ENCODE measurements around the gene BET1L.
"Not testable (repeated sequence)": the region's sequence is repeated elsewhere in the genome, so short reads cannot be mapped to it uniquely, and the experiment has no call there.

Gene BET1L

GRCh38 chr11:241634-242033 lies 34.4 kb upstream of the BET1L start:
- DNase-seq = no peak
- Histone ChIP-seq H3K36me3 (replicated peaks) (peaks cover 32% of the 10 kb centered on the region), H3K27ac (no peak overlapping the region)

DNA sequence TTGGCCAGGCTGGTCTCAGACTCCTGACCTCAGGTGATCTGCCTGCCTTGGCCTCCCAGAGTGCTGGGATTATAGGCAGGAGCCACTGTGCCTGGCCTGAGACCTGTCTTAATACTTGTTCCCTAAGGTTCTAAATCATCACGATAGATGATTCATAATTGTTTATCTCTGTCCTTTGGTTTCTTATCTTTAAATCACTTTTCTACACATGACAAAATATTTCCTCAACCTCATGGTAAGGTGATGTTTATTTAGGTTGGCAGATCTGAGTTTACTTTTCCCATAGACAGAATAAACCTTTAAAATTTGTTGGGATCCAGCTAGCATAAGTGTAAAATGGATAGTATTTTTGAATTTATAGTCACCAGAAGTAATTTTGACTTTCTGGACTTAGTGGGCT lies 33.1 kb upstream of the BET1L start:
- Histone ChIP-seq H3K27ac (no peak overlapping the region), H3K36me3 (replicated peaks) (peaks cover 23% of the 10 kb centered on the region), H3K4me3 (ENCODE audit: low read depth, low read length) (no peak overlapping the region), H3K27me3 (replicated peaks) (no peaks in the 10 kb centered on the region)
- DNase-seq = no peak
- no peak for TF ChIP-seq CTCF (IDR thresholded peaks at IDR 0.05; ENCODE audit: low read depth, low read length, missing control alignments)
- in situ Hi-C loops (cut with HindIII; ENCODE audit: low pct_ligation_motif_present, low sequenced_read_pairs) = no loop called here

More at GRCh38 chr11:241634-242033, 34.4 kb upstream of the BET1L start:
- no peak overlapping the region for H3K4me3 ChIP-seq (ENCODE audit: low read depth, low read length)
- no peak for TF ChIP-seq CTCF (IDR thresholded peaks at IDR 0.05; ENCODE audit: low read depth, low read length, missing control alignments)
- H3K27me3 ChIP-seq (replicated peaks) = no peaks in the 10 kb centered on the region
- in situ Hi-C loops (cut with HindIII; ENCODE audit: low pct_ligation_motif_present, low sequenced_read_pairs) = no loop called here

DNA sequence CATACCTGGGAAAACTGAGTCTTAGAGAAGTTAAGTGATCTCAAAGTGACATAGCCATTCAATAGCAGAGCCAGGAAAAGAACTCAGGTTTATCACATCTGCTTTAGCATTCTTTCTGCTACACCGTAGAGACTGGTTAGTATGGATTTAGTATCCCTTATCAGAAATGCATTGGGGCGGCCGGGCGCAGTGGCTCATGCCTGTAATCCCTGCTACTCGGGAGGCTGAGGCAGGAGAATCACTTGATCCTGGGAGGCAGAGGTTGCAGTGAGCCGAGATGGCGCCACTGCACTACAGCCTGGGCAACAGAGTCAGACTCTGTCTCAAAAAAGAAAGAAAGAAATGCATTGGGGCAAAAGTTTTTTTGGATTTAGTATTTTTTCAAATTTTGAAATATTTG lies 31.1 kb upstream of the BET1L start:
- DNase-seq; H3K4me3 ChIP-seq (ENCODE audit: low read depth, low read length); H3K27me3 ChIP-seq (replicated peaks); H3K27ac ChIP-seq; in situ Hi-C loops (cut with HindIII; ENCODE audit: low pct_ligation_motif_present, low sequenced_read_pairs): not testable (repeated sequence)
- H3K36me3 ChIP-seq (replicated peaks) = peaks cover 13% of the 10 kb centered on the region

DNA sequence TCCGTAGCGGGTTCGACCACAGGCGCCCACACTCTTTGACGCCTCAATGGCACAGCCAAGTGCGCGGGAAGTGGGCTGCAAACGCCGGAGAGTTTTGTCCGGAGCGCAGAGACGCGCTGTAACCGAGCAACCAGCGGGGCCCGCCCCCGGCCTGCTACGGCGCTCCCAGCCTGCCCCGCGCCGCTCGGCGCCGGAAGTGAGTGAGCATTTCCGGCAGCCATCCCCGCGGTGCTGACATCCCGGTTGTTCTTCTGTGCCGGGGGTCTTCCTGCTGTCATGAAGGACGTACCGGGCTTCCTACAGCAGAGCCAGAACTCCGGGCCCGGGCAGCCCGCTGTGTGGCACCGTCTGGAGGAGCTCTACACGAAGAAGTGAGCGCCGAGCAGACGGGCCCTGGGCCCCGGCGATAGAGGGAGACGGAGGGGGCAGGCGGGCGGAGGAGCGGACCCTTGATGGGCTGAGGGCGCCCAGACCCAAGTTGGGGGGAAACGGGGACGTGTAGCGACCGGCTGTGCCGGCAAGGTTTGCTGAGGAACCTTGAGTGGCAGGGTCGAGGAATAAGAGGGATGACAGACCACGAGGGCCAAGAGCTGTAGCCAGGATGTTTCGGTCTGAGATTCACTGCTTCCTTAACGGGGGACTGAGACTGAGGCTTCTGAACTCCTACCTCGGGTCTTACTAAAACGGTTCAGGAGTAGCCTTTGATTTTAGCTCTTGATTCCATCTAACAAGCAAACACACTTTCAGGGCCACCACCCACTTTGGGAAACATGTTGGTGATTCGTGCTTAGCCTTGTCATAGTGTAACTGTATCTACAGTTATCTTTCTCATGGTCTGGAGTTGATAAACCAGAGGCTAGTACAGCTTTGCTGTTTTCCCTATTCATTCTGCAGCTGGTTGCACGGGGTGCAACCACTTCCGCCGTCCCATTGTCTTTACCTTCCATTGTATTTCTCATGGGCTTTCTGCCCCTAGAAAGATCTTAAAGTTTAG lies 29.9 kb upstream of the BET1L start, which contains the start of gene PSMD13:
PSMD13 (plus strand) TSS at position 203 of the 994 bp plus-strand sequence; CDS start at position 277, 74 bp downstream.
- in situ Hi-C loops (cut with HindIII; ENCODE audit: low pct_ligation_motif_present, low sequenced_read_pairs) = no loop called here
- H3K27me3 ChIP-seq (replicated peaks) = no peaks in the 10 kb centered on the region
- peak; percentile 83 for DNase-seq
- H3K27ac ChIP-seq = peak within 1 kb of the TSS; percentile 82
- peak within 1 kb of the TSS; percentile 93 for H3K4me3 ChIP-seq (ENCODE audit: low read depth, low read length)
- TF ChIP-seq CTCF (IDR thresholded peaks at IDR 0.05; ENCODE audit: low read depth, low read length, missing control alignments) = no peak
- H3K36me3 ChIP-seq (replicated peaks) = peaks cover 7% of the 10 kb centered on the region

DNA sequence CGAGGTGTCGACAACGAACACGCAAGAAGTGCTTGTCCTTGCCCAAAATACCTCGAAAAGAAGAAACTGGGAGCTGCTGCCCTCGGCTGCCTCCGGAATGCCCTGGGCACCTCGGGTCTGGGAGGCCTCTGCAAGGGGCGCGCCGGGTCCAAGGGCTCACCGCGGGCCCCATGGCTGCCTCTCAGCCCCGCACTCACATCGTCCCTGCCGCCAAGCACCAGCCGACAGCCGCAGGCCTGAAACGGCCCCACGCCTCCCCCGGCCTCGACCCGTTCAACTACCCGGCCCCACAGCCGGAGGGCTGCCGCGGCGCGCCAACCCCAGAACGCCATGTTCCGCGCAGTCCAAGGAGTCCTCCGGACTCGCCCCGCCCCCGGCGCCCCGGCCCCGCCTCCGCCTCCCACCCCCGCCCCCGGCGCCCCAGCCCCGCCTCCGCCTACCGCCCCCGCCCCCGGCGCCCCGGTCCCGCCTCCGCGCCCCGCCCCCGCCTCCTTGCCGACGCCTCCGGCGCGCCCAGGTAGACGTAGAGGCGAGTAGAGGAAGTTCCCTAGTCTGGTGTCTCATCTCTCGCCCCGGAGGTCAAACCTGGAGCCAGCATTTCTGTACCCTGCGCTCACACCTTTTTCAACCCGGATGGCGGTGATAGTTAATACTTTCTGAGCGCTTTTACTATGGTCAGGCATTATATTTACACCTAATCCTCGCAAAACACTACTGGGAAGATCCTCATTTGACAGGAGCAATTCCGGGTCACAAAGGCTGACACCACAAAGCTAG lies 29.0 kb upstream of the BET1L start, which contains the start of gene SIRT3:
SIRT3 (minus strand) TSS at position 346 of the 777 bp plus-strand sequence; CDS start at position 332, 14 bp downstream.
- TF ChIP-seq CTCF (IDR thresholded peaks at IDR 0.05; ENCODE audit: low read depth, low read length, missing control alignments) = peak; percentile 6
- Histone ChIP-seq H3K27me3 (replicated peaks) (no peaks in the 10 kb centered on the region), H3K4me3 (ENCODE audit: low read depth, low read length) (peak within 1 kb of the TSS; percentile 93), H3K27ac (peak within 1 kb of the TSS; percentile 82), H3K36me3 (replicated peaks) (peaks cover 5% of the 10 kb centered on the region)
- in situ Hi-C loops (cut with HindIII; ENCODE audit: low pct_ligation_motif_present, low sequenced_read_pairs) = no loop called here
- peak; percentile 60 for DNase-seq

GRCh38 chr11:235609-235996 lies 28.4 kb upstream of the BET1L start:
- Histone ChIP-seq H3K4me3 (ENCODE audit: low read depth, low read length) (peak overlapping the region; percentile 89), H3K27ac (peak overlapping the region; percentile 55), H3K27me3 (replicated peaks) (no peaks in the 10 kb centered on the region), H3K36me3 (replicated peaks) (no peaks in the 10 kb centered on the region)
- in situ Hi-C loops (cut with HindIII; ENCODE audit: low pct_ligation_motif_present, low sequenced_read_pairs) = no loop called here
- DNase-seq = no peak
- TF ChIP-seq CTCF (IDR thresholded peaks at IDR 0.05; ENCODE audit: low read depth, low read length, missing control alignments) = no peak

All from brain microvascular endothelial cell (primary cell).